Progenitor cell of endocrine pancreas (in vitro differentiated cells): ENCODE measurements around the gene KRT1. TPM values are rescaled to one million over a fixed set of nuclear protein-coding genes. Genes with fewer than 3 reads are reported as not detected.

Experiments used
- DNase-seq: peaks from one replicate; pipeline ENCODE4 v3.0.0; 2021; ENCODE audit warnings: low spot score; ENCODE audit not compliant: unreplicated experiment
- H3K27ac Mint-ChIP-seq: 2 replicates; pipeline ENCODE4 v1.8.0; 2021; ENCODE audit warnings: mild to moderate bottlenecking, moderate library complexity, mixed read lengths
- H3K27me3 Mint-ChIP-seq: 2 replicates; pipeline ENCODE4 v1.8.0; 2021; ENCODE audit warnings: mixed read lengths
- H3K36me3 Mint-ChIP-seq: 2 replicates; pipeline ENCODE4 v1.8.0; 2022; ENCODE audit warnings: mixed read lengths; ENCODE audit not compliant: insufficient read depth
- H3K4me1 Mint-ChIP-seq: 2 replicates; pipeline ENCODE4 v1.8.0; 2021; ENCODE audit warnings: low read depth, mixed read lengths
- H3K4me3 Mint-ChIP-seq: 2 replicates; pipeline ENCODE4 v1.8.0; 2021; ENCODE audit warnings: low read depth, mild to moderate bottlenecking, moderate library complexity, mixed read lengths
- H3K9me3 Mint-ChIP-seq: 2 replicates; pipeline ENCODE4 v1.8.0; 2021; ENCODE audit warnings: low read depth, mixed read lengths
- CTCF ChIP-seq: fragments of 200-600 bp; sonication (generic); IDR thresholded peaks from one replicate; pipeline ENCODE4 v1.5.0; 2021; ENCODE audit warnings: antibody characterized with exemption, mild to moderate bottlenecking; ENCODE audit not compliant: unreplicated experiment
- total RNA-seq: library from RNA; stranded (reverse); gene quantifications from 2 replicates; pipeline ENCODE4 v1.2.1, GENCODE V29; 2021

The KRT1 gene
- total RNA-seq, 1 donor from 2014 or later, result not detected

DNA sequence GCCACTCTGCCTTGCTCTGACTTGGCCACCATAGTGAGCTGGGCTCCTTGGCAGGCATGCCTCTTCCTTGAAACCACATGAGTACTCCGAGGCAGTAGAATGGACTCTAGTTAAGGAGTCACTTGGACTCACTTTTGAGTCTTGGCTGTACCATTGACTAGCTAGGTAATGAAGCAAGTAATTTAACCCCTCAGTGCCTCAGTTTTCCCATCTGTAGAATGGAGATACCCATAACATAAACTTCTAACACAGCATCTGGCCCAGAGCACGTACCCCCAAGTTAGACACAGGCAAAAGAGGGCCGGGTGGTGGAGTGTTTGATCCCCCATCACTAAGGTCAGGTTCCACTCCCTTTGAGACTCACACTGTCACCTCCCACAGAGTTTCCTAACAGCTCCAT lies 14.8 kb upstream of the KRT1 start:
- DNase-seq, result no peak

DNA sequence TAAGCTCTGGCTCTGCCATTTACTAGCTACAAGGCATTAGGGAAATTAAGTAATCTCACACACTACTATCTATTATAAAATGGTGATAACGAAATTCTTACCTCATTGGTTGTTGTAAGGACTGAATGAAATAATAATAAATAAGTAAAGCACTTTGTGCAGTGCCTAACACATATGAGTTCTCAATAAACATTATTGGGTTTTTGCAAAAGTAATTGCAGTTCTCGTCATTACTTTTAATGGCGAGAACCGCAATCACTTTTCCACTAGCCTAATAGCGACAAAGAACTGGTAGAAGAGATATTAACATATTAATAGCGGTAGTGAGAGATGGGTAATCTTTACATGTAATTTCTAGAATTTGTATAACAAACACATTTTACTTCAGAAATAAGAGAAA lies 13.9 kb upstream of the KRT1 start:
- no peaks in the 10 kb centered on the region for H3K9me3 Mint-ChIP-seq
- H3K4me3 Mint-ChIP-seq, result no peak overlapping the region
- no peak for DNase-seq
- H3K4me1 Mint-ChIP-seq, result peaks cover 13% of the 10 kb centered on the region
- H3K27ac Mint-ChIP-seq, result no peak overlapping the region
- TF ChIP-seq CTCF, result no peak
- peaks cover 68% of the 10 kb centered on the region for H3K27me3 Mint-ChIP-seq
- no peaks in the 10 kb centered on the region for H3K36me3 Mint-ChIP-seq

More for the DNA sequence above, 14.8 kb upstream of the KRT1 start:
- no peak for TF ChIP-seq CTCF
- Mint-ChIP-seq H3K4me3 (no peak overlapping the region), H3K36me3 (no peaks in the 10 kb centered on the region), H3K4me1 (peaks cover 16% of the 10 kb centered on the region), H3K27me3 (peaks cover 59% of the 10 kb centered on the region), H3K27ac (no peak overlapping the region), H3K9me3 (no peaks in the 10 kb centered on the region)

- H3K4me1 Mint-ChIP-seq, result peaks cover 8% of the 10 kb centered on the region
- peaks cover 76% of the 10 kb centered on the region for H3K27me3 Mint-ChIP-seq
These were observed 13.1 kb upstream of the KRT1 start for GRCh38 chr12:52693261-52693660.

GRCh38 chr12:52692254-52692653 lies 12.0 kb upstream of the KRT1 start:
- H3K9me3 Mint-ChIP-seq, result no peaks in the 10 kb centered on the region
- no peaks in the 10 kb centered on the region for H3K36me3 Mint-ChIP-seq
- TF ChIP-seq CTCF, result peak; percentile 49
- H3K27ac Mint-ChIP-seq, result no peak overlapping the region
- H3K27me3 Mint-ChIP-seq, result peaks cover 78% of the 10 kb centered on the region
- DNase-seq, result peak; percentile 24
- H3K4me1 Mint-ChIP-seq, result peaks cover 6% of the 10 kb centered on the region
- no peak overlapping the region for H3K4me3 Mint-ChIP-seq

More at GRCh38 chr12:52693261-52693660, 13.1 kb upstream of the KRT1 start:
- no peaks in the 10 kb centered on the region for H3K36me3 Mint-ChIP-seq
- H3K4me3 Mint-ChIP-seq, result no peak overlapping the region
- DNase-seq, result no peak
- no peak overlapping the region for H3K27ac Mint-ChIP-seq
- TF ChIP-seq CTCF, result no peak
- H3K9me3 Mint-ChIP-seq, result no peaks in the 10 kb centered on the region

DNA sequence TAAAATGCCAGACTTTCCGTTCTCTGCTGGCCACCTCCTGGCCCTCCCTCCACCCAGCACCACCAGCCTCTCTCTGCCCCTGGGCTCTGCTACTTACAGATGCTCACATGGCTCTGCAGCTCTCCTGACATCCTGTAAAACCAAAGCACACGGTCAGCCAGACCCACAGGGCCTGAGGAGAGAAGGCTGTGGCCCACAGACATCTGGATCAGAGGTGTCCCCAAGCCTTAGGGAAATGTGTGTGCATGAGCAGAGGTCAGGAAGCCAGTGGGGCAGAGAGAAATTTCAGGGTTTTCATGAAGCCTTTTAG lies 11.6 kb upstream of the KRT1 start:
- no peak overlapping the region for H3K27ac Mint-ChIP-seq
- no peaks in the 10 kb centered on the region for H3K9me3 Mint-ChIP-seq
- no peaks in the 10 kb centered on the region for H3K36me3 Mint-ChIP-seq
- peaks cover 6% of the 10 kb centered on the region for H3K4me1 Mint-ChIP-seq
- TF ChIP-seq CTCF, result no peak
- H3K4me3 Mint-ChIP-seq, result peak overlapping the region; percentile 28
- H3K27me3 Mint-ChIP-seq, result peaks cover 78% of the 10 kb centered on the region
- no peak for DNase-seq
